HG03521 (cell line): ENCODE data around the gene MARK4.

Experiments
- ATAC-seq: cut with Tn5 transposase; IDR thresholded peaks from one replicate; pipeline ENCODE4 v1.9.1; 2021; ENCODE audit warnings: mild to moderate bottlenecking, moderate library complexity; ENCODE audit not compliant: unreplicated experiment

Gene MARK4

GRCh38 chr19:45354241-45354842, 103.3 kb downstream of the MARK4 start:
- no peak for ATAC-seq
